ENCODE results near the gene ATP6V1G1.
"Not testable (repeated sequence)": the region's sequence is repeated elsewhere in the genome, so short reads cannot be mapped to it uniquely, and the experiment has no call there.

The ATP6V1G1 gene

GRCh38 chr9:114580609-114581193, 6.9 kb upstream of the ATP6V1G1 start:
- DNase-seq: no peak

GRCh38 chr9:114583371-114584155, 4.0 kb upstream of the ATP6V1G1 start:
- no peak for DNase-seq

GRCh38 chr9:114588210-114588609, 641 bp downstream of the ATP6V1G1 start:
- no peak for DNase-seq

- no peak for DNase-seq
Measured at GRCh38 chr9:114588651-114589526, 1.3 kb downstream of the ATP6V1G1 start.

GRCh38 chr9:114590328-114590727, 2.8 kb downstream of the ATP6V1G1 start:
- DNase-seq: no peak

- DNase-seq: no peak
Measured at GRCh38 chr9:114591291-114591787, 3.8 kb downstream of the ATP6V1G1 start.

- DNase-seq: no peak
Measured at GRCh38 chr9:114591849-114592248, 4.3 kb downstream of the ATP6V1G1 start.

GRCh38 chr9:114592356-114592755, 4.8 kb downstream of the ATP6V1G1 start:
- peak; percentile 27 to 31 for DNase-seq

- DNase-seq: no peak
Measured at GRCh38 chr9:114594136-114594535, 6.6 kb downstream of the ATP6V1G1 start.

- DNase-seq: not testable (repeated sequence)
Measured at GRCh38 chr9:114600502-114601248, 13.1 kb downstream of the ATP6V1G1 start.

- DNase-seq: not testable (repeated sequence)
Measured at GRCh38 chr9:114601787-114602186, 14.2 kb downstream of the ATP6V1G1 start.

- DNase-seq: no peak
Measured at GRCh38 chr9:114602620-114603019, 15.1 kb downstream of the ATP6V1G1 start.

- no peak for DNase-seq
Measured at GRCh38 chr9:114603248-114603647, 15.7 kb downstream of the ATP6V1G1 start.

GRCh38 chr9:114604989-114605388, 17.4 kb downstream of the ATP6V1G1 start:
- no peak for DNase-seq

GRCh38 chr9:114606068-114606467, 18.5 kb downstream of the ATP6V1G1 start:
- no peak for DNase-seq

- DNase-seq: no peak
Measured at GRCh38 chr9:114606597-114607207, 19.1 kb downstream of the ATP6V1G1 start.

GRCh38 chr9:114607671-114608524, 20.3 kb downstream of the ATP6V1G1 start:
- no peak for DNase-seq

- no peak for DNase-seq
Measured at GRCh38 chr9:114608525-114608796, 20.9 kb downstream of the ATP6V1G1 start.

- DNase-seq: peak; percentile 37 to 49
Measured at GRCh38 chr9:114611516-114612271, 24.1 kb downstream of the ATP6V1G1 start.

GRCh38 chr9:114612272-114612923, 24.8 kb downstream of the ATP6V1G1 start:
- no peak for DNase-seq
